Astrocyte of the cerebellum (primary cell): ENCODE results near the gene MYO9B.
"Not testable (repeated sequence)": the region's sequence is repeated elsewhere in the genome, so short reads cannot be mapped to it uniquely, and the experiment has no call there.

Source experiments
- DNase-seq: peaks from one replicate; pipeline ENCODE4 v3.0.0-alpha.2; 2011; ENCODE audit warnings: low read depth
- H3K4me3 ChIP-seq: 2 replicates; pipeline ENCODE4 v1.5.1; 2011; ENCODE audit warnings: mild to moderate bottlenecking, low read depth, low read length, moderate library complexity
- CTCF ChIP-seq: IDR thresholded peaks from 2 replicates; pipeline ENCODE4 v1.5.1; 2012; ENCODE audit warnings: low read length, low read depth, moderate library complexity, mild to moderate bottlenecking; ENCODE audit errors: missing control alignments
- in situ Hi-C: cut with HindIII; loops from 2 replicates; pipeline ENCODE4 v1.10.0; 2017; ENCODE audit warnings: low sequenced_read_pairs

Gene MYO9B

GRCh38 chr19:17159466-17160393, 84.2 kb downstream of the MYO9B start:
- no peak for DNase-seq
- no peak for TF ChIP-seq CTCF
- in situ Hi-C loops, result loop anchor here (10.0 to 25.0 kb wide), 2 partner anchors 85 to 153 kb away; partner anchors contain the start of genes ABHD8, DDA1, MRPL34 and NR2F6
- no peak overlapping the region for H3K4me3 ChIP-seq

- DNase-seq, result no peak
- in situ Hi-C loops, result loop anchor here (10.0 to 25.0 kb wide), 2 partner anchors 84 to 151 kb away; partner anchors contain the start of genes ABHD8, DDA1, MRPL34 and NR2F6
- TF ChIP-seq CTCF, result no peak
- H3K4me3 ChIP-seq, result no peak overlapping the region
Observed at GRCh38 chr19:17160908-17161307, 85.3 kb downstream of the MYO9B start.

GRCh38 chr19:17162131-17162530, 86.6 kb downstream of the MYO9B start:
- DNase-seq, H3K4me3 ChIP-seq: not testable (repeated sequence)
- in situ Hi-C loops, result loop anchor here (10.0 to 25.0 kb wide), 2 partner anchors 83 to 150 kb away; partner anchors contain the start of genes ABHD8, DDA1, MRPL34 and NR2F6

GRCh38 chr19:17162580-17162979, 87.0 kb downstream of the MYO9B start:
- H3K4me3 ChIP-seq, result no peak overlapping the region
- DNase-seq, result no peak
- TF ChIP-seq CTCF, result no peak
- in situ Hi-C loops, result loop anchor here (10.0 to 25.0 kb wide), 2 partner anchors 82 to 150 kb away; partner anchors contain the start of genes ABHD8, DDA1, MRPL34 and NR2F6

- no peak for DNase-seq
- no peak for TF ChIP-seq CTCF
- H3K4me3 ChIP-seq, result no peak overlapping the region
- in situ Hi-C loops, result loop anchor here (10.0 to 25.0 kb wide), 2 partner anchors 81 to 149 kb away; partner anchors contain the start of genes ABHD8, DDA1, MRPL34 and NR2F6
Observed at GRCh38 chr19:17163652-17164051, 88.1 kb downstream of the MYO9B start.

GRCh38 chr19:17164639-17165038, 89.1 kb downstream of the MYO9B start:
- no peak for TF ChIP-seq CTCF
- DNase-seq, result no peak
- in situ Hi-C loops, result loop anchor here (10.0 to 25.0 kb wide), 2 partner anchors 80 to 148 kb away; partner anchors contain the start of genes ABHD8, DDA1, MRPL34 and NR2F6
- H3K4me3 ChIP-seq, result no peak overlapping the region

- no peak for TF ChIP-seq CTCF
- in situ Hi-C loops, result loop anchor here (10.0 to 25.0 kb wide), 2 partner anchors 79 to 147 kb away; partner anchors contain the start of genes ABHD8, DDA1, MRPL34 and NR2F6
- DNase-seq, result no peak
- no peak overlapping the region for H3K4me3 ChIP-seq
Observed at GRCh38 chr19:17165715-17166114, 90.1 kb downstream of the MYO9B start.
